ENCODE measurements around the gene MUC22.

DNA sequence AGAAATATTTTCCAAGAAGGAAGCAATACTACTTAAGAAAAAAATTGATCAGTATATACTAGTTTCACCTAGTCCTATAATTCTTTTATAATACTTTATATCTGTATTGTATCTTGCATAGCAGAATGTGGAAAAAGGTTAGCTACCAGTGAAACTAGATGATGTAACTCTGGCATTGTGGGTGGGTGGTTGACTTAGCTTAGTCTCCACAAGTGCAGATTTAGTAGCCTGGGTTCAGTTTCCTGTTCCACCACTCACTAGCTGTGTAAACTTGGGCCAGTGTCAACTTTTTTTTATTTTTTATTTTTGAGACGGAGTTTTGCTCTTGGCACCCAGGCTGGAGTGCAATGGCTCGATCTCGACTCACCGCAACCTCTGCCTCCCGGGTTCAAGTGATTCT is 24.8 kb upstream of the MUC22 start:
- TF ChIP-seq, protein P1, sequence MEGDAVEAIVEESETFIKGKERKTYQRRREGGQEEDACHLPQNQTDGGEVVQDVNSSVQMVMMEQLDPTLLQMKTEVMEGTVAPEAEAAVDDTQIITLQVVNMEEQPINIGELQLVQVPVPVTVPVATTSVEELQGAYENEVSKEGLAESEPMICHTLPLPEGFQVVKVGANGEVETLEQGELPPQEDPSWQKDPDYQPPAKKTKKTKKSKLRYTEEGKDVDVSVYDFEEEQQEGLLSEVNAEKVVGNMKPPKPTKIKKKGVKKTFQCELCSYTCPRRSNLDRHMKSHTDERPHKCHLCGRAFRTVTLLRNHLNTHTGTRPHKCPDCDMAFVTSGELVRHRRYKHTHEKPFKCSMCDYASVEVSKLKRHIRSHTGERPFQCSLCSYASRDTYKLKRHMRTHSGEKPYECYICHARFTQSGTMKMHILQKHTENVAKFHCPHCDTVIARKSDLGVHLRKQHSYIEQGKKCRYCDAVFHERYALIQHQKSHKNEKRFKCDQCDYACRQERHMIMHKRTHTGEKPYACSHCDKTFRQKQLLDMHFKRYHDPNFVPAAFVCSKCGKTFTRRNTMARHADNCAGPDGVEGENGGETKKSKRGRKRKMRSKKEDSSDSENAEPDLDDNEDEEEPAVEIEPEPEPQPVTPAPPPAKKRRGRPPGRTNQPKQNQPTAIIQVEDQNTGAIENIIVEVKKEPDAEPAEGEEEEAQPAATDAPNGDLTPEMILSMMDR (IDR thresholded peaks at IDR 0.05; ENCODE audit: low read depth, low read length, poor library complexity, severe bottlenecking) = no peak
- no peak for TF ChIP-seq EZH2phosphoT487 (IDR thresholded peaks at IDR 0.05; ENCODE audit: borderline replicate concordance, low read length)

Measured in DOHH2 (cell line).